GM21529 (cell line): ENCODE results near the gene RASSF5.
"Not testable (repeated sequence)": the region's sequence is repeated elsewhere in the genome, so short reads cannot be mapped to it uniquely, and the experiment has no call there.

Source experiments
- ATAC-seq: cut with Tn5 transposase; IDR thresholded peaks from one replicate; pipeline ENCODE4 v1.9.1; 2021; ENCODE audit not compliant: unreplicated experiment

The RASSF5 gene

GRCh38 chr1:206476591-206476990, 30.7 kb upstream of the RASSF5 start:
- ATAC-seq = no peak

GRCh38 chr1:206477110-206477509, 30.2 kb upstream of the RASSF5 start:
- no peak for ATAC-seq

GRCh38 chr1:206477581-206478380, 29.6 kb upstream of the RASSF5 start:
- no peak for ATAC-seq

GRCh38 chr1:206478746-206479145, 28.6 kb upstream of the RASSF5 start:
- ATAC-seq = no peak

- ATAC-seq = no peak
Observed at GRCh38 chr1:206479183-206480125, 27.9 kb upstream of the RASSF5 start.

- no peak for ATAC-seq
Observed at GRCh38 chr1:206480211-206480610, 27.1 kb upstream of the RASSF5 start.

- no peak for ATAC-seq
Observed at GRCh38 chr1:206482611-206483010, 24.7 kb upstream of the RASSF5 start.

GRCh38 chr1:206483864-206484263, 23.5 kb upstream of the RASSF5 start:
- ATAC-seq = not testable (repeated sequence)

GRCh38 chr1:206484901-206485300, 22.4 kb upstream of the RASSF5 start:
- ATAC-seq = no peak

GRCh38 chr1:206486995-206487788, 20.1 kb upstream of the RASSF5 start:
- ATAC-seq = no peak

GRCh38 chr1:206487970-206488369, 19.4 kb upstream of the RASSF5 start:
- ATAC-seq = no peak

- ATAC-seq = no peak
Observed at GRCh38 chr1:206488466-206488865, 18.9 kb upstream of the RASSF5 start.

GRCh38 chr1:206489980-206490770, 17.2 kb upstream of the RASSF5 start:
- peak; percentile 64 for ATAC-seq

GRCh38 chr1:206490771-206491405, 16.4 kb upstream of the RASSF5 start:
- no peak for ATAC-seq

- no peak for ATAC-seq
Observed at GRCh38 chr1:206491616-206492015, 15.7 kb upstream of the RASSF5 start.

- no peak for ATAC-seq
Observed at GRCh38 chr1:206492589-206492988, 14.7 kb upstream of the RASSF5 start.

- no peak for ATAC-seq
Observed at GRCh38 chr1:206493279-206493678, 14.1 kb upstream of the RASSF5 start.

GRCh38 chr1:206495011-206495461, 12.3 kb upstream of the RASSF5 start:
- ATAC-seq = no peak

GRCh38 chr1:206495493-206496046, 11.8 kb upstream of the RASSF5 start:
- ATAC-seq = peak; percentile 20
